Parathyroid adenoma (tissue), 2 donors: ENCODE measurements around the gene DFFB.

ENCODE experiments used
- H2AFZ ChIP-seq: fragments of 300-600 bp; sonication (generic); one replicate; pipeline ENCODE4 v1.7.0; 2017; ENCODE audit warnings: antibody characterized with exemption, mild to moderate bottlenecking
- H3K27ac ChIP-seq: fragments of 300-600 bp; sonication (generic); one replicate; pipeline ENCODE4 v1.7.0; 2017
- H3K27me3 ChIP-seq: fragments of 300-600 bp; sonication (generic); one replicate; pipeline ENCODE4 v1.7.0; 2017; ENCODE audit warnings: low read length; ENCODE audit not compliant: control insufficient read depth, insufficient read depth
- H3K36me3 ChIP-seq: fragments of 300-600 bp; sonication (generic); one replicate; pipeline ENCODE4 v1.7.0; 2017; ENCODE audit warnings: low read length; ENCODE audit not compliant: control insufficient read depth, insufficient read depth
- H3K4me1 ChIP-seq: fragments of 300-600 bp; sonication (generic); one replicate; pipeline ENCODE4 v1.7.0; 2017; ENCODE audit warnings: control low read depth
- H3K4me2 ChIP-seq: fragments of 300-600 bp; sonication (generic); one replicate; pipeline ENCODE4 v1.7.0; 2017; ENCODE audit warnings: low read length
- H3K4me3 ChIP-seq: fragments of 300-600 bp; sonication (generic); one replicate; pipeline ENCODE4 v1.7.0; 2017; ENCODE audit warnings: low read depth, low read length
- H3K79me2 ChIP-seq: fragments of 300-600 bp; sonication (generic); one replicate; pipeline ENCODE4 v1.7.0; 2017; ENCODE audit warnings: control low read depth
- H3K9ac ChIP-seq: fragments of 300-600 bp; sonication (generic); one replicate; pipeline ENCODE4 v1.7.0; 2017; ENCODE audit warnings: mild to moderate bottlenecking
- H3K9me3 ChIP-seq: fragments of 300-600 bp; sonication (generic); one replicate; pipeline ENCODE4 v1.7.0; 2017; ENCODE audit warnings: low read length; ENCODE audit not compliant: control insufficient read depth
- TF ChIP-seq, protein P1 (sequence below): fragments of 300-600 bp; sonication (generic); IDR thresholded peaks from one replicate; pipeline ENCODE4 v1.7.0; 2017; ENCODE audit warnings: antibody characterized with exemption, mild to moderate bottlenecking
- donor health status: primary hyperparathyroidism.

DFFB gene

DNA sequence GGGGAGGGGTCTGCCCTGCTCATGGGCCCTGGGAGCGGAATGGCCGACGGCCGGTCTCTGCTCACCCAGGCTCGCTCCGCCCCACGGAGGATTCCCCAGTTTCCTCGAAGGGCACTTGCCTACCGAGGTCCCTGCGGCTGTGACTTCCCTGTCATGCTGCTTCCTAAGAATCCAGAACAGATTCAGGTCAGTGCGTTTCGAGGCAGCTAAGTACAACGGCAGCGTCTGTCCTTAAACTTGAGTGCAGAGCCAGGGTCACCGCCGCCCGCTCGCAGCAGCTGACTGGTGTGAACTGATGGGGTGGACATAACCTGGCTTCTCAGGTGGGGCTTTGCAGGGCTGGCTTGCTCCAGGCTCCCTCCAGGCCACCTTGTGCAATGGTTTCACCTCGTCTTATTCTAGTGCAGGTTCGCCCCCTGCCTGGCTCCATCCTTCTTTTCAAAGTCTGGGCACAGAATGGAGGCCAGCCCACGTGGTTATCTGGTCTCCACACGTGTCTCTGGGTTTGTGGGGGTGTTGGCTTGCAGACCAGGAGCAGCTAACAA, 50.4 kb downstream of the DFFB start:
- Histone ChIP-seq H3K4me3 (no peak overlapping the region), H3K79me2 (no peaks in the 10 kb centered on the region), H3K4me1 (no peaks in the 10 kb centered on the region), H3K36me3 (no peaks in the 10 kb centered on the region), H3K27ac (no peak overlapping the region), H3K27me3 (no peaks in the 10 kb centered on the region), H3K9me3 (no peaks in the 10 kb centered on the region), H2AFZ (no peak overlapping the region), H3K4me2 (no peak overlapping the region), H3K9ac (no peak overlapping the region)
- TF ChIP-seq, protein P1, sequence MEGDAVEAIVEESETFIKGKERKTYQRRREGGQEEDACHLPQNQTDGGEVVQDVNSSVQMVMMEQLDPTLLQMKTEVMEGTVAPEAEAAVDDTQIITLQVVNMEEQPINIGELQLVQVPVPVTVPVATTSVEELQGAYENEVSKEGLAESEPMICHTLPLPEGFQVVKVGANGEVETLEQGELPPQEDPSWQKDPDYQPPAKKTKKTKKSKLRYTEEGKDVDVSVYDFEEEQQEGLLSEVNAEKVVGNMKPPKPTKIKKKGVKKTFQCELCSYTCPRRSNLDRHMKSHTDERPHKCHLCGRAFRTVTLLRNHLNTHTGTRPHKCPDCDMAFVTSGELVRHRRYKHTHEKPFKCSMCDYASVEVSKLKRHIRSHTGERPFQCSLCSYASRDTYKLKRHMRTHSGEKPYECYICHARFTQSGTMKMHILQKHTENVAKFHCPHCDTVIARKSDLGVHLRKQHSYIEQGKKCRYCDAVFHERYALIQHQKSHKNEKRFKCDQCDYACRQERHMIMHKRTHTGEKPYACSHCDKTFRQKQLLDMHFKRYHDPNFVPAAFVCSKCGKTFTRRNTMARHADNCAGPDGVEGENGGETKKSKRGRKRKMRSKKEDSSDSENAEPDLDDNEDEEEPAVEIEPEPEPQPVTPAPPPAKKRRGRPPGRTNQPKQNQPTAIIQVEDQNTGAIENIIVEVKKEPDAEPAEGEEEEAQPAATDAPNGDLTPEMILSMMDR, result no peak

- no peaks in the 10 kb centered on the region for H3K79me2 ChIP-seq
- no peak overlapping the region for H3K9ac ChIP-seq
- TF ChIP-seq, protein P1, result no peak
These were observed 51.7 kb downstream of the DFFB start for GRCh38 chr1:3908886-3909517.

GRCh38 chr1:3909615-3910014, 52.3 kb downstream of the DFFB start:
- no peaks in the 10 kb centered on the region for H3K36me3 ChIP-seq
- no peak overlapping the region for H3K4me3 ChIP-seq
- no peak overlapping the region for H3K4me2 ChIP-seq
- no peaks in the 10 kb centered on the region for H3K79me2 ChIP-seq
- H2AFZ ChIP-seq, result no peak overlapping the region
- no peaks in the 10 kb centered on the region for H3K4me1 ChIP-seq
- TF ChIP-seq, protein P1, result no peak
- no peak overlapping the region for H3K9ac ChIP-seq
- H3K9me3 ChIP-seq, result no peaks in the 10 kb centered on the region
- no peaks in the 10 kb centered on the region for H3K27me3 ChIP-seq
- no peak overlapping the region for H3K27ac ChIP-seq

More at GRCh38 chr1:3908886-3909517, 51.7 kb downstream of the DFFB start:
- H3K36me3 ChIP-seq, result no peaks in the 10 kb centered on the region
- no peaks in the 10 kb centered on the region for H3K4me1 ChIP-seq
- no peaks in the 10 kb centered on the region for H3K27me3 ChIP-seq
- no peaks in the 10 kb centered on the region for H3K9me3 ChIP-seq
- no peak overlapping the region for H3K4me2 ChIP-seq
- no peak overlapping the region for H3K27ac ChIP-seq
- H2AFZ ChIP-seq, result no peak overlapping the region
- H3K4me3 ChIP-seq, result no peak overlapping the region

GRCh38 chr1:3910049-3910731, 52.9 kb downstream of the DFFB start:
- no peak overlapping the region for H3K27ac ChIP-seq
- no peak overlapping the region for H2AFZ ChIP-seq
- no peaks in the 10 kb centered on the region for H3K79me2 ChIP-seq
- no peak overlapping the region for H3K9ac ChIP-seq
- TF ChIP-seq, protein P1, result no peak
- no peaks in the 10 kb centered on the region for H3K9me3 ChIP-seq
- no peaks in the 10 kb centered on the region for H3K4me1 ChIP-seq
- no peaks in the 10 kb centered on the region for H3K36me3 ChIP-seq
- no peak overlapping the region for H3K4me3 ChIP-seq
- H3K27me3 ChIP-seq, result no peaks in the 10 kb centered on the region
- H3K4me2 ChIP-seq, result no peak overlapping the region
